ENCODE measurements around the gene ZBTB11.

Gene ZBTB11

GRCh38 chr3:101603184-101603583 is 73.7 kb downstream of the ZBTB11 start:
- DNase-seq, result no peak

- DNase-seq, result no peak
Measured at GRCh38 chr3:101602731-101603130, 74.2 kb downstream of the ZBTB11 start.
